LNCaP clone FGC (cell line): ENCODE results near the gene TSPAN4.

Experiments used
- DNase-seq: peaks from one replicate; pipeline ENCODE4 v3.0.0-alpha.2; 2011; ENCODE audit warnings: low read depth
- H3K4me3 ChIP-seq: 2 replicates; pipeline ENCODE4 v1.5.1; 2011; ENCODE audit warnings: mild to moderate bottlenecking, low read depth, low read length, control low read depth
- CTCF ChIP-seq: IDR thresholded peaks from 2 replicates; pipeline ENCODE4 v1.5.1; 2012; ENCODE audit warnings: mild to moderate bottlenecking; ENCODE audit not compliant: control insufficient read depth, insufficient read depth; ENCODE audit errors: extremely low read depth

TSPAN4 gene

GRCh38 chr11:876545-876944, 33.9 kb downstream of the TSPAN4 start:
- no peak for TF ChIP-seq CTCF
- no peak overlapping the region for H3K4me3 ChIP-seq
- peak; percentile 76 for DNase-seq

- DNase-seq: peak; percentile 31
- no peak for TF ChIP-seq CTCF
- H3K4me3 ChIP-seq: no peak overlapping the region
Observed at GRCh38 chr11:877565-877964, 34.9 kb downstream of the TSPAN4 start.

GRCh38 chr11:880447-880846, 37.8 kb downstream of the TSPAN4 start:
- no peak for DNase-seq
- TF ChIP-seq CTCF: no peak
- no peak overlapping the region for H3K4me3 ChIP-seq

GRCh38 chr11:882596-882995, 39.9 kb downstream of the TSPAN4 start:
- TF ChIP-seq CTCF: no peak
- no peak overlapping the region for H3K4me3 ChIP-seq
- no peak for DNase-seq

GRCh38 chr11:883527-883926, 40.9 kb downstream of the TSPAN4 start:
- TF ChIP-seq CTCF: no peak
- no peak overlapping the region for H3K4me3 ChIP-seq
- no peak for DNase-seq

GRCh38 chr11:884578-885070, 42.0 kb downstream of the TSPAN4 start:
- no peak for DNase-seq
- TF ChIP-seq CTCF: no peak
- H3K4me3 ChIP-seq: no peak overlapping the region

GRCh38 chr11:886568-886967, 43.9 kb downstream of the TSPAN4 start:
- no peak overlapping the region for H3K4me3 ChIP-seq
- no peak for DNase-seq
- TF ChIP-seq CTCF: no peak
